Panc1 (cell line): ENCODE data around the gene COL4A2.

Source experiments
- POLR2AphosphoS5 ChIP-seq: IDR thresholded peaks from 2 replicates; pipeline ENCODE4 v1.6.1; 2012; ENCODE audit warnings: mild to moderate bottlenecking, low read depth, low read length, moderate library complexity
- REST ChIP-seq, 2 experiments: IDR thresholded peaks; 2 replicates each; pipeline ENCODE4 v1.6.1; 2011 to 2012; ENCODE audit warnings: low read depth in 2 of 2, control low read depth in 1 of 2, low read length in 1 of 2, mild to moderate bottlenecking in 1 of 2, moderate library complexity in 1 of 2; ENCODE audit not compliant: insufficient read depth in 1 of 2
- SIN3A ChIP-seq: IDR thresholded peaks from 2 replicates; pipeline ENCODE4 v1.6.1; 2012; ENCODE audit warnings: low read depth, mild to moderate bottlenecking, low read length, moderate library complexity, borderline replicate concordance; ENCODE audit not compliant: insufficient read depth
- TCF7L2 ChIP-seq: IDR thresholded peaks from 2 replicates; pipeline ENCODE4 v1.6.1; 2011; ENCODE audit warnings: mild to moderate bottlenecking, low read depth, low read length, inconsistent platforms
- TF ChIP-seq, protein P1 (sequence below): fragments of 450-650 bp; IDR thresholded peaks from 2 replicates; pipeline ENCODE4 v1.5.1; 2017; ENCODE audit warnings: mild to moderate bottlenecking

DNA sequence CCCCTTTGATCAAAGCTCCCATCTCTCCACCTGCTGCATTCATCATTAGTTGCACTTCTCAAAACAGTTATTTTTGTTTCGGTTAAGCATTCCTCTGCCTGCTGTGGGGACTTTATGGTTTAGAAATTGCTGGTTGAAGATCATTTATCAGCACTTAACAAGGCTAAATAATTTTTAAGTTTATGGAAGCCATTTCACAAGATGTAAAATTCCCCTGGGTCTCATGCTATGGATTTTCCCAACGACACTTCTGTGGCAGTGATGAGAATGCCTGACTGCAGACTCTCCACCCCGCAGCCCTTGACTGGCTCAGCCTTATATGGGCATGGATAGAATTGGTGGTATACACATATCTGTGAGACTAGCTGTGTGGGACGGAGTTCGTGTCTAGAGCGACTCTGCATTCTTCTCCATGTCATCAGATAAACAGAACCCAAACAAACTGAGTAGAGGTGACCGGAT, 52.8 kb downstream of the COL4A2 start:
- TF ChIP-seq, protein P1, sequence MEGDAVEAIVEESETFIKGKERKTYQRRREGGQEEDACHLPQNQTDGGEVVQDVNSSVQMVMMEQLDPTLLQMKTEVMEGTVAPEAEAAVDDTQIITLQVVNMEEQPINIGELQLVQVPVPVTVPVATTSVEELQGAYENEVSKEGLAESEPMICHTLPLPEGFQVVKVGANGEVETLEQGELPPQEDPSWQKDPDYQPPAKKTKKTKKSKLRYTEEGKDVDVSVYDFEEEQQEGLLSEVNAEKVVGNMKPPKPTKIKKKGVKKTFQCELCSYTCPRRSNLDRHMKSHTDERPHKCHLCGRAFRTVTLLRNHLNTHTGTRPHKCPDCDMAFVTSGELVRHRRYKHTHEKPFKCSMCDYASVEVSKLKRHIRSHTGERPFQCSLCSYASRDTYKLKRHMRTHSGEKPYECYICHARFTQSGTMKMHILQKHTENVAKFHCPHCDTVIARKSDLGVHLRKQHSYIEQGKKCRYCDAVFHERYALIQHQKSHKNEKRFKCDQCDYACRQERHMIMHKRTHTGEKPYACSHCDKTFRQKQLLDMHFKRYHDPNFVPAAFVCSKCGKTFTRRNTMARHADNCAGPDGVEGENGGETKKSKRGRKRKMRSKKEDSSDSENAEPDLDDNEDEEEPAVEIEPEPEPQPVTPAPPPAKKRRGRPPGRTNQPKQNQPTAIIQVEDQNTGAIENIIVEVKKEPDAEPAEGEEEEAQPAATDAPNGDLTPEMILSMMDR: no peak
- no peak for TF ChIP-seq POLR2AphosphoS5
- no peak for TF ChIP-seq REST (IDR thresholded peaks at IDR 0.05; ENCODE audit: insufficient read depth in 1 of 2, low read depth in 2 of 2, low read length in 1 of 2)
- no peak for TF ChIP-seq SIN3A
- TF ChIP-seq TCF7L2: no peak
